Sigmoid colon (tissue), 7 donors: ENCODE results near the gene FOXP1. TPM values are rescaled to one million over a fixed set of nuclear protein-coding genes. Genes with fewer than 3 reads are reported as not detected.
A peak's percentile ranks its signal among the peaks of the same experiment; 100 is the strongest.

ENCODE experiments used
- DNase-seq: peaks from one replicate; pipeline ENCODE4 v3.0.0-alpha.2; 2019
- H3K27ac ChIP-seq, 4 donors: fragments of 200-600 bp; sonication (generic); one replicate each; pipeline ENCODE4 v1.5.1; 2016 to 2019; ENCODE audit warnings: mild to moderate bottlenecking in 1 of 4
- H3K27me3 ChIP-seq, 3 donors: fragments of 200-600 bp; sonication (generic); one replicate each; pipeline ENCODE4 v1.5.1; 2019; ENCODE audit warnings: mild to moderate bottlenecking in 1 of 3
- H3K36me3 ChIP-seq, 4 donors: fragments of 200-600 bp; sonication (generic); one replicate each; pipeline ENCODE4 v1.5.1; 2016 to 2019
- H3K4me1 ChIP-seq, 4 donors: fragments of 200-600 bp; sonication (generic); one replicate each; pipeline ENCODE4 v1.5.1; 2017 to 2019
- H3K4me3 ChIP-seq, 4 donors: fragments of 200-600 bp; sonication (generic); one replicate each; pipeline ENCODE4 v1.5.1; 2017 to 2019; ENCODE audit warnings: mild to moderate bottlenecking in 2 of 4, moderate library complexity in 1 of 4
- H3K9me3 ChIP-seq, 4 donors: fragments of 200-600 bp in 3 of 4; sonication (generic) in 3 of 4; one replicate each; pipeline versions ENCODE4 v1.5.1 to v1.6.1; 2013 to 2019
- CTCF ChIP-seq, 4 experiments: fragments of 450-650 bp in 3 of 4; fragments of 200-600 bp in 1 of 4; IDR thresholded peaks; one replicate each; pipeline ENCODE4 v1.5.1; 2016 to 2019; ENCODE audit warnings: antibody characterized with exemption in 4 of 4, mild to moderate bottlenecking in 3 of 4, moderate library complexity in 2 of 4
- EP300 ChIP-seq, 4 donors: sonication (generic); formaldehyde crosslinking; IDR thresholded peaks; one replicate each; pipeline ENCODE4 v1.6.1; 2017; ENCODE audit warnings: antibody characterized with exemption in 4 of 4
- POLR2A ChIP-seq, 2 donors: fragments of 450-650 bp; IDR thresholded peaks; one replicate each; pipeline ENCODE4 v1.6.1; 2016; ENCODE audit warnings: antibody characterized with exemption in 2 of 2, mild to moderate bottlenecking in 2 of 2, moderate library complexity in 2 of 2
- POLR2AphosphoS5 ChIP-seq, 4 donors: sonication (generic); formaldehyde crosslinking; IDR thresholded peaks; one replicate each; pipeline ENCODE4 v1.6.1; 2017; ENCODE audit warnings: antibody characterized with exemption in 4 of 4
- WGBS, 2 donors: extraction: QIAGEN DNeasy Blood & Tissue Kit; methylation state at CpG; one replicate each; pipeline ENCODE4 v1.1.7; 2013; 5-methylcytosine and 5-hydroxymethylcytosine counted together
- intact Hi-C: fragments of 100-400 bp; cut with DNase I; formaldehyde crosslinking; loops from one replicate; pipeline ENCODE4 v1.15.1; 2023
- polyA plus RNA-seq, 3 donors: library from polyadenylated mRNA; stranded (reverse); fragments of 200-250 nt; gene quantifications; one replicate each; pipeline ENCODE4 v1.2.3, GENCODE V29; 2013
- total RNA-seq, 4 donors: library from RNA; depleted of rRNA; stranded (reverse); fragments of >200 nt; gene quantifications; one replicate each; pipeline ENCODE4 v1.1.0, GENCODE V29; 2016
- donor health status: healthy with polysubstance abuse.
- donor health status: Bipolar disorder and iron deficiency.
- donor health status: healthy.

FOXP1 gene
- total and polyA plus RNA-seq, 7 donors = 13.8 to 232 (median 139) TPM

GRCh38 chr3:71346061-71346460 lies 237.5 kb downstream of the FOXP1 start:
- TF ChIP-seq EP300 (IDR thresholded peaks at IDR 0.05) = no peak
- no peak for TF ChIP-seq CTCF (IDR thresholded peaks at IDR 0.05)
- no peak for TF ChIP-seq POLR2A (IDR thresholded peaks at IDR 0.05)
- no peak for TF ChIP-seq POLR2AphosphoS5 (IDR thresholded peaks at IDR 0.05)
- H3K27ac ChIP-seq = no peak overlapping the region
- WGBS, 2 donors = 90 to 92% methylated on average over 4 of the region's 4 CpGs

GRCh38 chr3:71345429-71346040 lies 238.0 kb downstream of the FOXP1 start:
- TF ChIP-seq POLR2AphosphoS5 (IDR thresholded peaks at IDR 0.05) = no peak
- no peak for TF ChIP-seq POLR2A (IDR thresholded peaks at IDR 0.05)
- TF ChIP-seq EP300 (IDR thresholded peaks at IDR 0.05) = no peak
- TF ChIP-seq CTCF (IDR thresholded peaks at IDR 0.05) = no peak
- intact Hi-C loops = no loop called here
- no peaks in the 10 kb centered on the region for H3K36me3 ChIP-seq
- peak overlapping the region in 1 of 4 donors; percentile 22 for H3K27ac ChIP-seq
- no peaks in the 10 kb centered on the region for H3K4me1 ChIP-seq
- 94 to 96% methylated on average over 5 of the region's 5 CpGs for WGBS, 2 donors
- H3K4me3 ChIP-seq = no peak overlapping the region
- H3K9me3 ChIP-seq = peaks cover 0 to 3% (median 0%) of the 10 kb centered on the region in 4 donors
- no peaks in the 10 kb centered on the region for H3K27me3 ChIP-seq
- DNase-seq = no peak

More at GRCh38 chr3:71346061-71346460, 237.5 kb downstream of the FOXP1 start:
- H3K4me3 ChIP-seq = no peak overlapping the region
- DNase-seq = no peak
- intact Hi-C loops = no loop called here
- H3K36me3 ChIP-seq = no peaks in the 10 kb centered on the region
- H3K27me3 ChIP-seq = no peaks in the 10 kb centered on the region
- peaks cover 0 to 3% (median 0%) of the 10 kb centered on the region in 4 donors for H3K9me3 ChIP-seq
- peaks cover 0 to 3% (median 2%) of the 10 kb centered on the region in 4 donors for H3K4me1 ChIP-seq

GRCh38 chr3:71341721-71342120 lies 241.8 kb downstream of the FOXP1 start:
- no peaks in the 10 kb centered on the region for H3K4me1 ChIP-seq
- H3K4me3 ChIP-seq = no peak overlapping the region
- H3K36me3 ChIP-seq = no peaks in the 10 kb centered on the region
- no peak for DNase-seq
- peaks cover 0 to 3% (median 0%) of the 10 kb centered on the region in 4 donors for H3K9me3 ChIP-seq
- TF ChIP-seq POLR2A (IDR thresholded peaks at IDR 0.05) = no peak
- no peak for TF ChIP-seq CTCF (IDR thresholded peaks at IDR 0.05)
- TF ChIP-seq POLR2AphosphoS5 (IDR thresholded peaks at IDR 0.05) = no peak
- no peak for TF ChIP-seq EP300 (IDR thresholded peaks at IDR 0.05)
- intact Hi-C loops = no loop called here
- H3K27ac ChIP-seq = no peak overlapping the region
- no peaks in the 10 kb centered on the region for H3K27me3 ChIP-seq
- 83 to 97% methylated on average over 4 of the region's 4 CpGs for WGBS, 2 donors

GRCh38 chr3:71339049-71339448 lies 244.5 kb downstream of the FOXP1 start:
- Histone ChIP-seq H3K36me3 (no peaks in the 10 kb centered on the region), H3K4me1 (no peaks in the 10 kb centered on the region), H3K4me3 (no peak overlapping the region), H3K9me3 (peaks cover 0 to 3% (median 0%) of the 10 kb centered on the region in 4 donors), H3K27ac (no peak overlapping the region), H3K27me3 (no peaks in the 10 kb centered on the region)
- intact Hi-C loops = no loop called here
- 81 to 88% methylated on average over 4 of the region's 4 CpGs for WGBS, 2 donors
- DNase-seq = no peak
- TF ChIP-seq EP300 (IDR thresholded peaks at IDR 0.05) (no peak), POLR2AphosphoS5 (IDR thresholded peaks at IDR 0.05) (no peak), POLR2A (IDR thresholded peaks at IDR 0.05) (no peak), CTCF (IDR thresholded peaks at IDR 0.05) (no peak)

- H3K36me3 ChIP-seq = no peaks in the 10 kb centered on the region
- H3K4me3 ChIP-seq = no peak overlapping the region
- H3K27me3 ChIP-seq = no peaks in the 10 kb centered on the region
- TF ChIP-seq POLR2A (IDR thresholded peaks at IDR 0.05) (no peak), POLR2AphosphoS5 (IDR thresholded peaks at IDR 0.05) (no peak), CTCF (IDR thresholded peaks at IDR 0.05) (no peak), EP300 (IDR thresholded peaks at IDR 0.05) (no peak)
- no peak overlapping the region for H3K27ac ChIP-seq
- no peaks in the 10 kb centered on the region for H3K4me1 ChIP-seq
- 90 to 95% methylated on average over 4 of the region's 4 CpGs for WGBS, 2 donors
- intact Hi-C loops = no loop called here
- no peak for DNase-seq
- H3K9me3 ChIP-seq = no peaks in the 10 kb centered on the region
These were observed 250.7 kb downstream of the FOXP1 start for GRCh38 chr3:71332813-71333212.
